NCI-H1436 (cell line): Measurements from ENCODE around the gene NUTM2A.
"Not testable (repeated sequence)": the region's sequence is repeated elsewhere in the genome, so short reads cannot be mapped to it uniquely, and the experiment has no call there.

ENCODE experiments used
- DNase-seq: peaks from one replicate; lab custom pipeline; 2025; lab: John Stamatoyannopoulos, UW

The NUTM2A gene, protein sequence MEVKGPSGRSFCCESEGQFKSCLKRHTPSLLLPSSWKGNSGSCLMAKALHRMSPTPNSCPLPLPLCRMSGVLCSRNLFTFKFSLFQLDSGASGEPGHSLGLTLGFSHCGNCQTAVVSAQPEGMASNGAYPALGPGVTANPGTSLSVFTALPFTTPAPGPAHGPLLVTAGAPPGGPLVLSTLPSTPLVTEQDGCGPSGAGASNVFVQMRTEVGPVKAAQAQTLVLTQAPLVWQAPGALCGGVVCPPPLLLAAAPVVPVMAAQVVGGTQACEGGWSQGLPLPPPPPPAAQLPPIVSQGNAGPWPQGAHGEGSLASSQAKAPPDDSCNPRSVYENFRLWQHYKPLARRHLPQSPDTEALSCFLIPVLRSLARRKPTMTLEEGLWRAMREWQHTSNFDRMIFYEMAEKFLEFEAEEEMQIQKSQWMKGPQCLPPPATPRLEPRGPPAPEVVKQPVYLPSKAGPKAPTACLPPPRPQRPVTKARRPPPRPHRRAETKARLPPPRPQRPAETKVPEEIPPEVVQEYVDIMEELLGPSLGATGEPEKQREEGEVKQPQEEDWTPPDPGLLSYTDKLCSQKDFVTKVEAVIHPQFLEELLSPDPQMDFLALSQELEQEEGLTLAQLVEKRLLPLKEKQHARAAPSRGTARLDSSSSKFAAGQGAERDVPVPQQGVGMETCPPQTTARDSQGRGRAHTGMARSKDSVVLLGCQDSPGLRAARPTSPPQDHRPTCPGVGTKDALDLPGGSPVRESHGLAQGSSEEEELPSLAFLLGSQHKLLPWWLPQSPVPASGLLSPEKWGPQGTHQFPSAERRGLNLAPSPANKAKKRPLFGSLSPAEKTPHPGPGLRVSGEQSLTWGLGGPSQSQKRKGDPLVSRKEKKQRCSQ

DNA sequence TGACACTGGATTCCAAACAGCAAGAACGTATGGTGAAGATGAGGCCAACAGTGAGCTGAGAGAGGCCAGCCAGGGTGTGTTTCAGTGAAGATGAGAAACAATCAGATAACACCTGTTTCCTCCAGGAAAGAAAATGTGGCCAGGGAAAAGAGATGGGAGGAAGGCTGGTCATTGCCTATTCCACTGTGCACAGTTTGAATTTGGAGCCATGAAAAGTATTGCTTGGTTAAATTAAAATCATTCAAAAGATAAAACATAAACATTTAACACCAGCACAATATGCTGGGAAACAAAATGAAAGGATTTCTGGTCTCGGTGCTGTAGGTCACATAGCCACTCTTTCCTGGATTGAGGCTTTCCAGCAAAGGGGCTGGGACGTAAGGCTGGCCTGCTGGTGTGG is at the start of gene NUTM2A:
Gene NUTM2A, plus strand, starts transcription at position 301 of the 400 bp plus-strand sequence. CDS start 383 bp downstream, outside the sequence.
- DNase-seq = not testable (repeated sequence)

DNA sequence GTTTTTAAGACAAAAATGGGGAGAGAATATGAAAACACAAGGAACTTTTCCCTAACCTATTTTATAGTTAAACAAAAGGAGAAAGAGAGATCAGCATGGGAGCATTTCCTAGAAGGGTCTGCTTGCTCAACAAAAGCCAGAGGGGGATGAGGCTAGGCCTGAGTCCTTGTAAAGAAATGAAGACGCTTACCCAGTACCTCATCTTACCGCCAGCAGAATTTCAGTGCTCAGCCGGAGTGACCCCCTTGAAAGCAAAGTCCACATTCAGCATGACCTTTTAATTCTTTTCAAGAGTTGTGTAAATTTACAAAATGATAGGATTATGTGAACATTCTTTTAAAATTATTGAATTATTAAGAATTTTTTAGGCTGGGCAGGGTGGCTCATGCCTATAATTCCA is 47.7 kb upstream of the NUTM2A start:
- DNase-seq = not testable (repeated sequence)

DNA sequence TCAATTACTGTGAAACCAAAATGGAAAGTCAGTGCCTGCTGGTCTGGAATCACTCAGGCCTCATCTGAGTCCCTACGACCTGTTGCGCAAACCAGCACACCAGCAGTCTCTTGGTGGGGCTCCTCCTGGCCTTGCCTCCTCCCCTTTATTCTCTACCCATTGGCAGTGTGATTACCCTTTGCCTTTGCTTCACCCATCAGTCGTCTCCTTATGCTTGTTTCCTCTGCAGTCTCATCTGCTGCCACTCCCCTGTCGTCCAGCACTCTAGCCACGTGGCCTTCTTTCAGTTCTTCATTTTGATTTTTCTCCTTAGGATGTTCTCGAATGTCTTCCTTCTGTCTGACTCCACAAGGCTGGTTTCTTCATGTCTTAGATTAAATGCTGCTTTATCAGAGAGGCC is 40.8 kb upstream of the NUTM2A start:
- not testable (repeated sequence) for DNase-seq

DNA sequence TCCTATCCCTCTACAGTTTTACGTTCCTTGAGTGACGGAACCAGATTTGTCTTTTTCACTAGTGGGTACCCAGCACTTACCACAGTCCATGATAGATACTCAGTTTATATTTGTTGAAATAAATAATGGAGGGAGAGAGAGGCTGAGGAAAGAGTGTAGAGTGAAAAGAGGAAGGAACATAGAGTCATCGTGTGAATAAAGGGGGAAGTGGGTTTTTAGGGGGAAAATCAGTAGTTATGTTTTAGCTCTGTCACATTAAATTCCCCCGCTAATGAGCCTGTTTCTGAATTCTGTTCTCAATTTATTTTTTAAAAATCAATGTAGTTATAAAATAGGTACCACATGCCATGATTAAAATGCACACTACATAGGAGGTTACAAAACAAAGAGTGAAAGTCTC is 39.2 kb upstream of the NUTM2A start:
- not testable (repeated sequence) for DNase-seq

DNA sequence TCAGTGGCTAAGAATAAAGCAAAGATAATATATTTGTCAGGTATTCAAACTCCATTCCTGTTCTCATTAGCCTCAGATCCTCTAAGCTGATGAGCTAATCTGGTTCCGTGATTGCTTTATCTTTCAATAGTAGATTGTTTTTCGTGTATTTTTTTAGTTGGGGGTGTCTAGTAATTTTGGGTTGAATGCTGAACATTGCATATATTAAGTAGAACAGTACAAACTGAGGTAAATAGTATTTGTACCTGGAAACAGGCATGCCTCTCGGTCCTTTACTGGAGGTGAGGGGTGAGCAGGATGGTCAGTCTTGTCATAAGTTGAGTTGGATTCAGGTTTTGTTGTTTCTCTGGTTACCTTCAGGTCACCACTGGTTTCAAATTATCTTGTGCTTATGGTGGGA is 37.7 kb upstream of the NUTM2A start:
- not testable (repeated sequence) for DNase-seq

DNA sequence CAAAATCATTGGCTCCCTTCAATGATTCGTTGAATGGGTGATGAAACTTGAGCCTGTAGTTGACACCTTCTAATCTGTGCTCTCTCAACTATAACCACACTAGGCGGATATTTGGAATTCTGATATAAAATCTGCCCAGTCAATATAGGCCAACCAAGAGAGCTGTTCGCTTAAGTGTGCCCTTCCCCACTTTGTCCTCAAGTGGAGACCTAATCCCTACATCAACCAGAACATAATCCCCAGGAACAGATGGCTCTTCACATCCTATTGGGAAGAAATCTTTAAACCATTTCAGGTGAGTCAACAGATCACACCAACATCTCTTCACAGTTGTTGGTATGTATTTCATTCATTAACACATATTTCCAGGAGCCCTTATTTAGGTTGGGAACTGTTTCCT is 33.4 kb upstream of the NUTM2A start:
- not testable (repeated sequence) for DNase-seq

DNA sequence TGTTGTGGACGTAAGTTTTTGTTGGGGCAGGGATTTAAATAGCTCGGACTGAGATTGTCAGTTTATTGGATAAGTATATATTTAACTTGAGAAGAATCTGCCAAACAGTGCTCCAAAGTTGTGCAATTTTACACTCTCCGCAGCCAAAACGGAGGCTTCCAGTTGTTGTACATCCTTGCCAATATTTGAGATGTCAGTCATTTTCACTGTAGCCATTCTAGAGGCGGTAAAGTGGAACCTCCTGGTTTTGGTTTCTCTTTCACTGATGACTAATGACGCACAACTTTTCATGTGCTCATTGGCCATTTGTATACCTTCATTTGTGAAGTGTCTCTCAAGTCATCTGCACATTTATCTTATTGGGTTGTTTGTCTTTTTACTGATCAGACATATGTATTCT is 24.3 kb upstream of the NUTM2A start:
- DNase-seq = not testable (repeated sequence)

DNA sequence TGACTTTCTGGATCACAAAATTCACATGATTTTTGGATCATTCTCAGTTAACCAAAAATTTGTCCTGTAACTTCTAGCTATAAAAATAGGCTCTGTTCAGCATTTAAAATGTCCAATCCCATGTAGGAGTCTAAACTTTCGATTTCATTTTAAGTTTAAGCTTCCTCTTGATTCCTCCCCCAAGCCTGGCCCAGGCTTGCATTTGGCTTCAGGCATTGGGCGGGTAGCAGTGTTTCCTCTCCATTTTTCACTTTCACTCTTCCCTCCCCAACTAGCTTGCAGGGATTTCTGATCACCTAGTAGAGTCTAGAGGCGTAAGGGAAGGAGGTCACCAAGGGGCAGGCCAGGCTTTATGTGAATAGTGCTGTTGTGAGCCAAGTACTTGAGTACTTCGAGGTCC is 20.4 kb upstream of the NUTM2A start:
- DNase-seq = not testable (repeated sequence)

DNA sequence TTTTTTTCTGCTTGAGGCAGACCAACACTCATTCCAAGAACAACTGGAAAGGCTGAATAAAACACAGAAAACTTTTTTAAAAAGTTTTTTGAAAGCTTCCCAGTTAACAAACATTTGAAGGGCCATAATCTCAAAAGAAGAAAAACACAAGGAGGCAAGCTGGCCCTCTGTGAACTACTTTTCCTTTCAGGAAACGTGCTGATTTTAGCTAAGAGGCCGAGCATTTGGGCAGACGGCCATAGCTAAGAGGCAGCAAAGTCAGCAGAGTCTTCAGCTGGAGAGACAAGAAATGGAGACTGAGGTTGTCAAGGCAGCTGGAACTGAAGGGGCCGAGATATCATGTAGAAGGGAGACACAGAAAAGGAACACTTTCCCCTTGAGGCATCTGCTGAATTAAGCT is 18.3 kb upstream of the NUTM2A start:
- not testable (repeated sequence) for DNase-seq

DNA sequence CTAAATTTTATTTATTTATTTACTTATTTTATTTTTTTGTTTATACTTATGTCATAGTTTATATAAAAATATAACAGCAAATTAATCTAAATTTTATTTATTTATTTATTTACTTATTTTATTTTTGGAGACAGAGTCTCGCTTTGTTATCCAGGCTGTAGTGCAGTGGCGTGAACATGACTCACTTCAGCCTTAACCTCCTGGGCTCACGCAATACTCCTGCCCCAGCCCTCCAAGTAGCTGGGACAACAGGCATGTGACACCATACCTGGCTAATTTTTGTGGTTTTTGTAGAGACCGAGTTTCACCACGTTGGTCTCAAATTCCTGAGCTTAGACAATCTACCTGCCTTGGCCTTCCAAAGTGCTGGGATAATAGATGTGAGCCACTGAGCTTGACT is 14.9 kb upstream of the NUTM2A start:
- not testable (repeated sequence) for DNase-seq

DNA sequence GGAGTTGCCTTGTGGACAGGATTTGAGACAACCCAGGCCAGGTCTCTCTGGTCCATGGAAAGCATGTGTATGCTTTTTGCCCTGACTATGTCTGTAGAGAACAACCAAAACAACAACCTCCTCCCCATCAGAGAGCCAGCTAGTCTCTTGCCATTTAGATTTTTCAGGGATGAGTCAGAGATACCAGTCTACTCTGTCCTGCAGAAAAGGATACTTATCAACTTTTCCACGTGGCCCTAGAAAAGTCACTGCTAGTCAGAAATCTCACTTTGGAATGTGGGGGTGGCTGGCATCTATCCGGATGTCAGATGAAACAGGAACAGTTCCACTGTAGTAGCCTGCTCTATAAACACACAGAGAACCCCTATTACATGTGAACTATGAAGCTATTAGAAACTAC is 13.4 kb upstream of the NUTM2A start:
- not testable (repeated sequence) for DNase-seq

DNA sequence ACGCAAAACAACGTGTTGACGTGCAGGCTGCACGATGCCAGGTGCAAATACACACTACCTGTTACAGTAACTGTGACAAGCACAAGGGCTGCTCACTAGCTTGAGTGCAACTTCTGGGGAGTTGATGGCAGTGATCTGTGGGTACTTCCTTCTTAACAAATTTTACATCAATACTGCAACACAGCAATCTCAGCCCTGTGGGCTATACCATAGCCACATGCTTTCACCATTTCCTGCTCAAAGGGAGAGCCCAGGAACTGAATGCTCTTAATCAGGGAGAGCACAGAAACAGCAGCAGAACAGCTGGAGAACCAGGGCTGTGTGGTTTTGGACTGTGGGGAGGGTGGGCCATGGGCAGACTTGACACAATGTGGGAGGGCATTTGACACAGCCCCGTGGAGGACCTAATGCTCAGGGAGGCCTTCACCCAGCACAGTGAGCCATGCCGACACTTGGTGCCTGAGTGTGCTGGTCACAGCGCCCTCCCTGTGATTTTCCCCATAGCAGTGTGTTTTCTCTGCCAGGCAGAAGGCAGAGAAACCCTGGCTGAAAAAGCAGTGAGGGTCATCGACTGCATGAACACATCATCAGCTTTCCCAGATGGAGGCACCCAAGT is 12.0 kb upstream of the NUTM2A start:
- DNase-seq = not testable (repeated sequence)

DNA sequence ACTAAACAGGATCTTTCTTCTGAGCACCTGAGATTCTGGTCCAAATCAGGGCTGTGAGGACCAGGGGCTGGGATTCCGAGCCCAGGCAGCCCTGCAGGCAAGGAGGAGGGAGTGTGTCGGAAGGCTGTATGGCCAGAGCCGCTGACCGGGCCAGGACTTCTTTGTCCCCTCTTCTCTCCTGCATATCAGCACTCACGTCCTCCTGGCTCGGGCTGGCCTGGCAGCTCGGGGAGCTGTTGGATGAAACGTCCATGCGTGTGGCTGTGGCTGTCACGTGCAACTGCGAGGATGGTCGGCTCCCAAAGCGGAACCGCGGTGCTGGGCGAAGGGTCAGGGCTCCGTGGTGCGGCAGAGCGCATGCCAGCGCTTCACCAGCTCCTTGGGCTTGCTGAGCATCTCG is 11.4 kb upstream of the NUTM2A start:
- DNase-seq = not testable (repeated sequence)

DNA sequence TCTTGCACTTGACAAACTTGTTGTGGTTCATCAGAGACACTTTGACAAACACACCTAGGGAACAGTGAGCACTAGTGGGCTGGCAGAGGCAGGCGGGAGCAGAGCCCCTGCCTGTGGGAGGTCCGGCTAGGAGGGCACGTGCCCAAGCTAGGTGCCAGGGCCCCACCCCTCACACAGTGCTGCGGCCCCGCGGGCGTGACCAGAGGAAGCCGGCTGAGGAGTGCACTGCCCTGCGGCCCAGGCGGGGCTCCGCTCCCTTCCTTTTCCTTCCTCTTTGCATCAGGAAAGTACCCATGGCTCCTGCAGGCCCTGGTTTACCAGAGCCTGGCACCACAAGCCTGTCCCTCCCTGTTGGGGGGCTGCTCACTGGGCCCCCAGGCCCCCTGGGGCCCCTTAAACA is 9.1 kb upstream of the NUTM2A start:
- not testable (repeated sequence) for DNase-seq

DNA sequence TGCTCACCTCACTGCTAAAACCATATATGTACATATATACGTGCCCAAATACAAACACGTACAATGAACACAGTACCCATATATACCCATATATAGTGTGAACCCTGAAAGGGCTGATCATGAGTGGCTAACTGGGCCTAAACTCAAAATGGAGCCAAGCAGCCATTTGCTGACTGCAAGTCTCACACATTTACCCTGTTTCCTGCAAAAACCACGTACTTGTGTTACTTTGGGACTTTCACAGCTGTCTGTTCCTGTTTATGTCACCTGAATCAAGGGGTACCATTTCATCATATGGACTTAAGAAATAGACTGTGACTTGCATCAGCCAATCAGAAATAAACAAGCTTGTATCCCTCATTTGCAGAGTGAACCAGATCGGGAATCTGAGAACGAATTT is 5.9 kb upstream of the NUTM2A start:
- DNase-seq = not testable (repeated sequence)

DNA sequence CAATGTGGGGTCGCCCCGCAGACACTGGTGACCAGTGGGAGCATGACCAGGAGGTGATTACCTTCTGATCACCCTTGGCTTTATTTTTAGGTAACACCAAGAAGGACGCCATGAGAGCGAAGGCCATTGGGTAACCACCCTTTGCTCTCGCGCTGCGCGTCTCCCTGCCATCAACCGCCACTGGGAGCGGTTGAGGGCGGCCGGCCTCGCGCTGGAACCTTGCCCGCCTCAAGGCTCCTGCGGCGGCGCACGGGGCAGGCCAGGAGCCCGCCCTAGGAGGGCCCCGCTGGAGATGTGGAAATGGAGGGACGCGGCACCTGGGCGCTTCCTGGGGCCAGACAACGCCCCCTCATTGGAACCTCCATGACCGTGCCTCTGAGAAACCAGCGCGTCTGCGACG is 2.5 kb upstream of the NUTM2A start:
- not testable (repeated sequence) for DNase-seq

DNA sequence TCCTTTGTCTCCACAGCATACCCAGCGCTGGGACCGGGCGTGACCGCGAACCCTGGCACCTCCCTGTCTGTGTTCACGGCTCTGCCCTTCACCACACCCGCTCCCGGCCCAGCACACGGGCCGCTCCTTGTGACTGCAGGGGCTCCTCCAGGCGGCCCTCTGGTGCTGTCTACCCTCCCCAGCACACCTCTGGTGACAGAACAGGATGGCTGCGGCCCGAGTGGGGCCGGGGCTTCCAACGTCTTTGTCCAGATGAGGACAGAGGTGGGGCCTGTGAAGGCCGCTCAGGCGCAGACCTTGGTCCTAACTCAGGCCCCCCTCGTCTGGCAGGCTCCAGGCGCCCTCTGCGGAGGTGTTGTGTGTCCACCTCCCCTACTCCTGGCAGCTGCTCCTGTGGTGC is 3.0 kb downstream of the NUTM2A start:
- DNase-seq = not testable (repeated sequence)

DNA sequence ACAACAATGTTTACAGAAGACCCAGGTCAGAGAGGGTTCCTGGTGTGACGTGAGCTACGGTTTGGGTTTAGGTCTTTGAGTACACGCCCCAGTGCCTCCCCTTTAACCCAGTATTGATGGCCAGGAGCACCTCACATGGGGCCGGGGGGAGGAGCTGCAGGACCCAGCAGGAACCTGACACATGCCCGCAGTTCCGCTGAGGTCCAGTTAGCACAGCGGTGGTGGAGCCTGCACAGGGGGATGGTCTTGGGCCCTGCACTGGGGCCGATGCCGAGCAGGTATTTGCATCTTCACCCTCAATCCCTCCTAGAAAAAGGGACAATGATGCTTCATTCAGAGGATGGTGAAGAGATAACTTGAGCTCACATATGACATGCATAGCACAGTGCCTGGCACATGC is 4.0 kb downstream of the NUTM2A start:
- DNase-seq = not testable (repeated sequence)

DNA sequence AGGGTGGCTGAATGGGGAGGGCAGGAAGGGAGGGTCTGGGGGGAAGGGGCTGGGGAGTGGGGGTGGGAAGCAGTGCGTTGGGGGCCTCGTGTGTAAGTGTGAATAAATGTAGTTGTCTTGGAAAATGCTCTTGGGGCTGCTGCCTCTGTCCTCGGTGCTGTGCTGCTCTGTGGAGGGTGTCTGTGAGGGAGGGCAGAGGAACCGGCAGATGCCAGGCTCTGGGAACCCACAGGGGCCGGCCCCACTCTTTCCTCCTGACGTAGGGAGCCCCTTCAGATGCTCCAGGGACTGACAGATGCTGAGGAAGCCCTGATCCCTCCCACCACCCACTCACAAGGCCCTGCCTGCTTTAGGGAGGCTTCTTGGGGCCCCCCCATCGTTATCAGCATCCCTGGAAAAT is 9.6 kb downstream of the NUTM2A start:
- not testable (repeated sequence) for DNase-seq

DNA sequence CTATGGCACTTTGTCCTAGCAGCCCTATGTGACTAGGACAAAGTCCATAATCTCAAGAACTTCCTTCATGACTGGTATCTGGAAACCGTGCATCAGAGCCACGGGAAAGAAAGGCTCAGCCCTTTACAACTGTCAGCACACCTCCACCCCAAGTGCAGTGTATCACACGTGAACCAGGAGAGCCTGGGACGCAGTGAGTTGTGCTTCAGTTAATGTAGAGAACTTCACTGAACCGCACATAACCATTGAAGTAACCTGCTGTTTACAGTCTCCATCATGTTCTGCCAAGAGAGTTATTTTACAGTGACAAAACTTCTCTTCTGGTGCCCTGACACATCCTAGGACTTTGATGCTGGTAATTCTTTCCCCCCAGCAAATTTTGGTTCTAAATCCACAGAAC is 12.0 kb downstream of the NUTM2A start:
- not testable (repeated sequence) for DNase-seq

DNA sequence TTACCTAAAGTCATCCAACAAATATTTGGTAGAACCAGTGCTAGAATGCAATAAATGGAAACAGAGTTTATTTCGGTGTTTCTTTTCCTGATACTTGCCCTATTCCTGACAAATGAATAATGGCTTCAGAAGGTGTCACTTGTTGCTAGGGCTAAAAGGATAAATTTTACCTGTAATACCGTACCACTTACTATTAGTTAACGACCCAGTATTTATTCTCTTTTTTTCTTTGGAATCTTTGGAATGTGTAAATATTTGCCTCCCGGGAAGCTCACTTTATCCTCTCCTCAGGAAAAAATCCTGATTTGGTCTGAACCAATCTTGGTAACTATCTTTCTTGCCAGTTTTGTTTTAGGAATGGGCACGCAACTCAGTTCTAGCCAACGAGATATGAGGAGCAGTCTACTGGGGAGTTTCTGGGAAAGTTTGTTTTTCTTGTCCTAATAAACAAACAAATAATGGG is 14.1 kb downstream of the NUTM2A start:
- DNase-seq = not testable (repeated sequence)

DNA sequence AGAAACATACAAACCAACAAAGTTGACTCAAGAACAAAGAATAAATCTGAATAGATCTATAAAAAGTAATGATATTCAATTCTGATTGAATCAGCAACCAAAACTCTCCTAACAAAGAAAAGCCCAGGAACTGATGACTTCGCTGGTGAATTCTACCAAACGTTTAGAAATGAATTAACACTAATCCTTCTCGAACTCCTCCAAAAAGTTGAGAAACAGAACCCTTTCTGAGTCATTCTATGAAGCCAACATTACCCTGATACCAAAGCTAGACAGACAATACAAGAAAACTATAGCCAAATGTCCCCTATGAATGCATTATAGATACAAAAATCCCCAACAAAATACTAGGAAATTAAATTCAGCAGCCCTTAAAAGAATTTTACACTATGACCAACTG is 16.9 kb downstream of the NUTM2A start:
- not testable (repeated sequence) for DNase-seq
